ENCODE measurements around the gene ERN2.

GRCh38 chr16:23734176-23734893, 21.3 kb upstream of the ERN2 start:
- TF ChIP-seq, protein P1, sequence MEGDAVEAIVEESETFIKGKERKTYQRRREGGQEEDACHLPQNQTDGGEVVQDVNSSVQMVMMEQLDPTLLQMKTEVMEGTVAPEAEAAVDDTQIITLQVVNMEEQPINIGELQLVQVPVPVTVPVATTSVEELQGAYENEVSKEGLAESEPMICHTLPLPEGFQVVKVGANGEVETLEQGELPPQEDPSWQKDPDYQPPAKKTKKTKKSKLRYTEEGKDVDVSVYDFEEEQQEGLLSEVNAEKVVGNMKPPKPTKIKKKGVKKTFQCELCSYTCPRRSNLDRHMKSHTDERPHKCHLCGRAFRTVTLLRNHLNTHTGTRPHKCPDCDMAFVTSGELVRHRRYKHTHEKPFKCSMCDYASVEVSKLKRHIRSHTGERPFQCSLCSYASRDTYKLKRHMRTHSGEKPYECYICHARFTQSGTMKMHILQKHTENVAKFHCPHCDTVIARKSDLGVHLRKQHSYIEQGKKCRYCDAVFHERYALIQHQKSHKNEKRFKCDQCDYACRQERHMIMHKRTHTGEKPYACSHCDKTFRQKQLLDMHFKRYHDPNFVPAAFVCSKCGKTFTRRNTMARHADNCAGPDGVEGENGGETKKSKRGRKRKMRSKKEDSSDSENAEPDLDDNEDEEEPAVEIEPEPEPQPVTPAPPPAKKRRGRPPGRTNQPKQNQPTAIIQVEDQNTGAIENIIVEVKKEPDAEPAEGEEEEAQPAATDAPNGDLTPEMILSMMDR (conservative IDR thresholded peaks at IDR 0.05 in 1 of 2, IDR thresholded peaks at IDR 0.05 in 1 of 2; ENCODE audit: low read depth in 1 of 2, low read length in 2 of 2) = no peak
- no peak for TF ChIP-seq EZH2 (IDR thresholded peaks at IDR 0.05; ENCODE audit: low read length, missing control alignments)

Measured in fibroblast of lung (primary cell).